Upper lobe of right lung (tissue), 1 donor: ENCODE data around the gene KCNH4. TPM values are rescaled to one million over a fixed set of nuclear protein-coding genes. Genes with fewer than 3 reads are reported as not detected.

ENCODE experiments used
- ATAC-seq: fragments of 200-7000 bp; cut with Tn5 transposase; one replicate; pipeline ENCODE4 v1.9.1; 2020; ENCODE audit warnings: mild to moderate bottlenecking, moderate library complexity
- DNase-seq: peaks from one replicate; pipeline ENCODE4 v3.0.0-alpha.2; 2020
- H3K27ac ChIP-seq: fragments of 200-600 bp; one replicate; pipeline ENCODE4 v1.8.0; 2022
- H3K27me3 ChIP-seq: fragments of 200-600 bp; one replicate; pipeline ENCODE4 v1.8.0; 2022; ENCODE audit warnings: mild to moderate bottlenecking
- H3K36me3 ChIP-seq: fragments of 200-600 bp; one replicate; pipeline ENCODE4 v1.8.0; 2022
- H3K4me1 ChIP-seq: fragments of 200-600 bp; one replicate; pipeline ENCODE4 v1.8.0; 2022
- H3K4me3 ChIP-seq: fragments of 200-600 bp; one replicate; pipeline ENCODE4 v1.8.0; 2022; ENCODE audit warnings: mild to moderate bottlenecking
- H3K9me3 ChIP-seq: fragments of 200-600 bp; one replicate; pipeline ENCODE4 v1.8.0; 2022
- intact Hi-C: fragments of 100-400 bp; cut with DNase I; formaldehyde crosslinking; loops from one replicate; pipeline ENCODE4 v1.11.0; 2022
- total RNA-seq: library from RNA; stranded (reverse); fragmentation: NEBNext Ultra II Directional; extraction: Animal tissue kit (Norgen Biotek cat#: 25700); gene quantifications from one replicate; pipeline ENCODE4 v1.2.1, GENCODE V29; 2021
- TF ChIP-seq, protein P1 (sequence below): fragments of 200-600 bp; IDR thresholded peaks from one replicate; pipeline ENCODE4 v1.8.0; 2022; ENCODE audit warnings: antibody characterized with exemption
- donor health status: DM: no; HTN: yes; CAD: no; lungs with severe emphysema.

Gene KCNH4
- total RNA-seq, 1 donor from 2014 or later: 0.26 TPM

DNA sequence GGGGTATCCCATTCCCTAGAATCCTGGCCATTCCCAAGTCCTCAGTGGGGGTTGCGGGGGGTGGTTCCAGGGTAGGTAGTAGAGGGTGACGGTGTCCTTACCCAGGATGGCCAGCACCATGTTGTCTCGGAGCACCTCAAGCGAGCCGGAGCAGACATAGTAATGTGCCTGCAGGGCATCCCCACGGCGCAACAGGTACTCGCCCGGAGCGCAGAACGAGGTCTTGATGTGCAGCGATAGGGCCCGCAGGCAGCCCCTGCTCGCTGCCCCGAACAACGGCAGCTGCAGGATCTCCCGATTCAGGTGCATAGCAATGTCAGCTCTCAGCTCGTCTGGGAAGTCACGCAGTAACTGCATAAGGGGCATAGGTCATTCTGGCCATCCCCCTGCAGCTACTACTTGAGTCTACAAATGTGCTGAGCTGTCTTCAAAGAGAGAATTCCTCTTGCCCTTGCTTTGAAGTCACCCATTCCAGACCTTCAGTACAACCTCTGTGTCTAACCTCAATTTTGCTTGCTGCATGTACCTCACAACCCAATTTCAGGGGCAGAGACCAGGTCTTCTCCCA is 14.7 kb downstream of the KCNH4 start:
- H3K36me3 ChIP-seq: no peaks in the 10 kb centered on the region
- H3K4me1 ChIP-seq: no peaks in the 10 kb centered on the region
- no peak overlapping the region for H3K27ac ChIP-seq
- no peak for DNase-seq
- H3K4me3 ChIP-seq: no peak overlapping the region
- no peaks in the 10 kb centered on the region for H3K27me3 ChIP-seq
- TF ChIP-seq, protein P1, sequence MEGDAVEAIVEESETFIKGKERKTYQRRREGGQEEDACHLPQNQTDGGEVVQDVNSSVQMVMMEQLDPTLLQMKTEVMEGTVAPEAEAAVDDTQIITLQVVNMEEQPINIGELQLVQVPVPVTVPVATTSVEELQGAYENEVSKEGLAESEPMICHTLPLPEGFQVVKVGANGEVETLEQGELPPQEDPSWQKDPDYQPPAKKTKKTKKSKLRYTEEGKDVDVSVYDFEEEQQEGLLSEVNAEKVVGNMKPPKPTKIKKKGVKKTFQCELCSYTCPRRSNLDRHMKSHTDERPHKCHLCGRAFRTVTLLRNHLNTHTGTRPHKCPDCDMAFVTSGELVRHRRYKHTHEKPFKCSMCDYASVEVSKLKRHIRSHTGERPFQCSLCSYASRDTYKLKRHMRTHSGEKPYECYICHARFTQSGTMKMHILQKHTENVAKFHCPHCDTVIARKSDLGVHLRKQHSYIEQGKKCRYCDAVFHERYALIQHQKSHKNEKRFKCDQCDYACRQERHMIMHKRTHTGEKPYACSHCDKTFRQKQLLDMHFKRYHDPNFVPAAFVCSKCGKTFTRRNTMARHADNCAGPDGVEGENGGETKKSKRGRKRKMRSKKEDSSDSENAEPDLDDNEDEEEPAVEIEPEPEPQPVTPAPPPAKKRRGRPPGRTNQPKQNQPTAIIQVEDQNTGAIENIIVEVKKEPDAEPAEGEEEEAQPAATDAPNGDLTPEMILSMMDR: no peak
- intact Hi-C loops: no loop called here
- no peak for ATAC-seq
- H3K9me3 ChIP-seq: no peaks in the 10 kb centered on the region

DNA sequence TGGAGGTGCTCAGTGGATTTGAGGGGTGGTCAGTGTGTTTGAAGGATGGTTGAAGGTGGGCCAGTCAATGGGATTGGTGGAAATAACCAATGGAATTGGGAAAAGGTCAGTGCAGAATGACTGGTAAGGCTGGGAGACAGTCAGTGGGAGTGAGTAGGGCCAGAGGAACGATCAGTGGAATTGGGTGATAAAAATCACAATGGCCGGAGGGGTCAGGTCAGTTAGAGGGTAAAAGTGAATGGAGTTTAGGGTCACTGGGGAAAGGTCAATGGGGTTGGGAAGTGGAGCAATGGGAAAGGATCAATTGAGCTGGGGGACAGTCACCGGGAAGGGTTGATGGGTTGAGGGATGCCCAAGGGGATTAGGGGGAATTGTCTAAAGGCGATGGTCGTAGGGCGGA is 15.2 kb downstream of the KCNH4 start:
- H3K36me3 ChIP-seq: no peaks in the 10 kb centered on the region
- ATAC-seq: no peak
- intact Hi-C loops: no loop called here
- TF ChIP-seq, protein P1: no peak
- H3K27ac ChIP-seq: no peak overlapping the region
- H3K27me3 ChIP-seq: no peaks in the 10 kb centered on the region
- H3K4me3 ChIP-seq: no peak overlapping the region
- H3K9me3 ChIP-seq: no peaks in the 10 kb centered on the region
- no peaks in the 10 kb centered on the region for H3K4me1 ChIP-seq
- no peak for DNase-seq

DNA sequence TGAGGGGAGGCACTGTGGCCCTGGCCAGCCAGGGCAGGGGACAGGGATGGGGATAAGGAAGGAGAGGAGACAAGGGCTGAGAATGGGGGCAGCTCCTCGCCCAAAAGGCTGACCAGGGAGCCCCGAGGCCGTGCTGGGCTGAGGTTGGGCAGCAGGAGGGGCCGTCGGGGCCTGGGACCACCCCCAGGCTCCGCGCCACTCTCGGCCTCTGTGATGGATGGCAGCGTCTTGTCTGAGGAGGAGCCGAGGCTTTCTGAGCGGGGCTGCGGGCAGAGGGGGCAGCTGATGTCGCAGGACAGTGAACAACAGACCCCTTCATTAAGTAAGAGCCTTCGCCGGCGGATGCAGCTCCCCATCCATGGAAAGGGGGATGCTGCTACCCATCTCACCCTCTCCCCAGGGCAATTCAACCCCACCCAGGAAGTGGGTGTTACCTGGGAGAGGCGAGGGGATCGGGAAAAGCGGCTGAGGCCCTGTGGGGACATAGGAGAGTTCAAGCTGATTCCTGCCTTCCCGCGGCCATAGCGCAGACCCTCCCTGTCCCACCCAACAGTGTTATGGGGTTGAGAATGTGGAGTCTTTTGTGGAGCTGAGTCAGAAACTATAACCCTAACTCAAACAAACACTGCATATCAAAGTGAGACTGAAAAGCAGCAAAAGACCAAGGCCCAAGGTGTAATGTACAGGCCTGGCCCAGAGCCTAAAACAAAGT is 17.1 kb downstream of the KCNH4 start:
- no peaks in the 10 kb centered on the region for H3K27me3 ChIP-seq
- H3K9me3 ChIP-seq: no peaks in the 10 kb centered on the region
- H3K4me3 ChIP-seq: no peak overlapping the region
- TF ChIP-seq, protein P1: no peak
- no peaks in the 10 kb centered on the region for H3K4me1 ChIP-seq
- H3K36me3 ChIP-seq: no peaks in the 10 kb centered on the region
- DNase-seq (no peak), ATAC-seq (no peak)
- intact Hi-C loops: no loop called here
- no peak overlapping the region for H3K27ac ChIP-seq

DNA sequence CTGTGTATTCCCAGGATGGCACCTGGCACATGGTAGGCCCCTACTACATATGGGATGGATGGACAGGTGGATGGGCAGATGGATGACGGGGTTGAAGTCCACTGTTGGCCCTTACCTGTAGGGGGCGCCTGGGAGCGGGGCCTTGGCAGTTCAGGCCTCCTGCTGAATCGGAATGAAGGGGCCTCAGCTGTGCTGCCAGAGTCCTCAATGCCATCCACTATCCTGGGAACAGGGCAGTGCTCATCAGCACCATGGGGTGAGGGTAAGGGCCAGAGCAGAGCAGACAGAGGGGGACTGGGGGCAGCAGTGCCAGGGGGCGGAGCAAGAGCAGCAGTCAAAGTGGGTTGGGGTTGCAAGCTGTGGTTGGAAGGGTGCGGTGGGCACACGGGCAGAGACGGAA is 17.8 kb downstream of the KCNH4 start:
- peak; percentile 33 for ATAC-seq

DNA sequence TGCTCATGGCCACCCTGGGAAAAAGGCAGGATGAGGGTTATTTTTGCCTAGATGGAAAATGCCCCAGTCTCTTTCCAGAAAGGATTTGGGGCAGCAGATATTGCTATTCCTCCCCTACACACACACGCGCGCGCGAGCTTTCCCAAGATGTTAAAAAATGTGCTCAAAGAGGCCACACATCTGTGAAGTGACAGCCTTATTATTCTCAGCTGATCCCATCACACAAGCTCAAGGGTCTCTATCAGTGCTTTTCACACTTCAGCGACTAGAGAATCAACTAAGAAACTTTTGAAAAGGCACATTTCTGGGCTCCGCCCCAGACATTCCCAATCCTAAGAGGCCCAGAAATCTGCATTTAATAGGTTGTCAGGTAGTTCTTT is 20.4 kb downstream of the KCNH4 start:
- TF ChIP-seq, protein P1: no peak
- no peak for DNase-seq
- Histone ChIP-seq H3K36me3 (no peaks in the 10 kb centered on the region), H3K4me3 (no peak overlapping the region), H3K27me3 (no peaks in the 10 kb centered on the region), H3K27ac (no peak overlapping the region), H3K4me1 (peaks cover 2% of the 10 kb centered on the region), H3K9me3 (no peaks in the 10 kb centered on the region)
- no peak for ATAC-seq
- intact Hi-C loops: no loop called here

More for the DNA sequence above, 17.8 kb downstream of the KCNH4 start:
- no peak overlapping the region for H3K4me3 ChIP-seq
- intact Hi-C loops: no loop called here
- H3K4me1 ChIP-seq: no peaks in the 10 kb centered on the region
- TF ChIP-seq, protein P1: peak; percentile 41
- no peaks in the 10 kb centered on the region for H3K27me3 ChIP-seq
- DNase-seq: no peak
- H3K36me3 ChIP-seq: no peaks in the 10 kb centered on the region
- H3K27ac ChIP-seq: no peak overlapping the region
- H3K9me3 ChIP-seq: no peaks in the 10 kb centered on the region
